ENCODE results near the gene LRRC9.
A peak's percentile ranks its signal among the peaks of the same experiment; 100 is the strongest.

Gene LRRC9

GRCh38 chr14:60067882-60068281, 147.9 kb downstream of the LRRC9 start:
- Histone ChIP-seq H3K27ac (ENCODE audit: low read depth, low read length) (no peak overlapping the region), H3K36me3 (ENCODE audit: insufficient read depth, low read length) (no peaks in the 10 kb centered on the region), H3K4me1 (ENCODE audit: insufficient read depth, low read length) (no peaks in the 10 kb centered on the region), H3K27me3 (ENCODE audit: control insufficient read depth in 1 of 2, insufficient read depth in 2 of 2, low read length in 2 of 2) (no peaks in the 10 kb centered on the region), H3K9ac (ENCODE audit: low read length) (no peak overlapping the region), H3K4me3 (ENCODE audit: low read depth in 1 of 2, low read length in 2 of 2) (no peak overlapping the region), H3K9me3 (ENCODE audit: low read length) (no peaks in the 10 kb centered on the region)

GRCh38 chr14:60079723-60080122, 159.8 kb downstream of the LRRC9 start:
- Histone ChIP-seq H3K36me3 (ENCODE audit: insufficient read depth, low read length) (no peaks in the 10 kb centered on the region), H3K27ac (ENCODE audit: low read depth, low read length) (no peak overlapping the region), H3K4me3 (ENCODE audit: low read depth in 1 of 2, low read length in 2 of 2) (no peak overlapping the region), H3K9ac (ENCODE audit: low read length) (no peak overlapping the region), H3K9me3 (ENCODE audit: low read length) (no peaks in the 10 kb centered on the region), H3K4me1 (ENCODE audit: insufficient read depth, low read length) (no peaks in the 10 kb centered on the region), H3K27me3 (ENCODE audit: control insufficient read depth in 1 of 2, insufficient read depth in 2 of 2, low read length in 2 of 2) (no peaks in the 10 kb centered on the region)

GRCh38 chr14:60085085-60085484, 165.1 kb downstream of the LRRC9 start:
- Histone ChIP-seq H3K9ac (ENCODE audit: low read length) (no peak overlapping the region), H3K27ac (ENCODE audit: low read depth, low read length) (no peak overlapping the region), H3K9me3 (ENCODE audit: low read length) (no peaks in the 10 kb centered on the region), H3K27me3 (ENCODE audit: control insufficient read depth in 1 of 2, insufficient read depth in 2 of 2, low read length in 2 of 2) (no peaks in the 10 kb centered on the region), H3K4me1 (ENCODE audit: insufficient read depth, low read length) (no peaks in the 10 kb centered on the region), H3K4me3 (ENCODE audit: low read depth in 1 of 2, low read length in 2 of 2) (no peak overlapping the region), H3K36me3 (ENCODE audit: insufficient read depth, low read length) (no peaks in the 10 kb centered on the region)

GRCh38 chr14:60085693-60086092, 165.7 kb downstream of the LRRC9 start:
- Histone ChIP-seq H3K4me3 (ENCODE audit: low read depth in 1 of 2, low read length in 2 of 2) (no peak overlapping the region), H3K27ac (ENCODE audit: low read depth, low read length) (no peak overlapping the region), H3K36me3 (ENCODE audit: insufficient read depth, low read length) (no peaks in the 10 kb centered on the region), H3K4me1 (ENCODE audit: insufficient read depth, low read length) (no peaks in the 10 kb centered on the region), H3K9ac (ENCODE audit: low read length) (no peak overlapping the region), H3K27me3 (ENCODE audit: control insufficient read depth in 1 of 2, insufficient read depth in 2 of 2, low read length in 2 of 2) (no peaks in the 10 kb centered on the region), H3K9me3 (ENCODE audit: low read length) (no peaks in the 10 kb centered on the region)

- Histone ChIP-seq H3K9ac (ENCODE audit: low read length) (no peak overlapping the region), H3K4me3 (ENCODE audit: low read depth in 1 of 2, low read length in 2 of 2) (no peak overlapping the region), H3K36me3 (ENCODE audit: insufficient read depth, low read length) (no peaks in the 10 kb centered on the region), H3K27me3 (ENCODE audit: control insufficient read depth in 1 of 2, insufficient read depth in 2 of 2, low read length in 2 of 2) (no peaks in the 10 kb centered on the region), H3K9me3 (ENCODE audit: low read length) (no peaks in the 10 kb centered on the region), H3K27ac (ENCODE audit: low read depth, low read length) (no peak overlapping the region), H3K4me1 (ENCODE audit: insufficient read depth, low read length) (no peaks in the 10 kb centered on the region)
These were observed 167.7 kb downstream of the LRRC9 start for GRCh38 chr14:60087668-60088067.

- H3K27ac ChIP-seq (ENCODE audit: low read depth, low read length), result no peak overlapping the region
- no peaks in the 10 kb centered on the region for H3K27me3 ChIP-seq (ENCODE audit: control insufficient read depth in 1 of 2, insufficient read depth in 2 of 2, low read length in 2 of 2)
- H3K4me1 ChIP-seq (ENCODE audit: insufficient read depth, low read length), result peaks cover 7% of the 10 kb centered on the region
- H3K9ac ChIP-seq (ENCODE audit: low read length), result no peak overlapping the region
- no peaks in the 10 kb centered on the region for H3K9me3 ChIP-seq (ENCODE audit: low read length)
- H3K4me3 ChIP-seq (ENCODE audit: low read depth in 1 of 2, low read length in 2 of 2), result no peak overlapping the region
- H3K36me3 ChIP-seq (ENCODE audit: insufficient read depth, low read length), result no peaks in the 10 kb centered on the region
These were observed 169.3 kb downstream of the LRRC9 start for GRCh38 chr14:60089221-60089620.

GRCh38 chr14:60090864-60091519, 171.0 kb downstream of the LRRC9 start:
- Histone ChIP-seq H3K4me3 (ENCODE audit: low read depth in 1 of 2, low read length in 2 of 2) (peak overlapping the region; percentile 48 to 91), H3K27ac (ENCODE audit: low read depth, low read length) (peak overlapping the region; percentile 85), H3K9me3 (ENCODE audit: low read length) (no peaks in the 10 kb centered on the region), H3K27me3 (ENCODE audit: control insufficient read depth in 1 of 2, insufficient read depth in 2 of 2, low read length in 2 of 2) (no peaks in the 10 kb centered on the region), H3K9ac (ENCODE audit: low read length) (peak overlapping the region; percentile 85), H3K4me1 (ENCODE audit: insufficient read depth, low read length) (peaks cover 22% of the 10 kb centered on the region), H3K36me3 (ENCODE audit: insufficient read depth, low read length) (no peaks in the 10 kb centered on the region)

- Histone ChIP-seq H3K9me3 (ENCODE audit: low read length) (no peaks in the 10 kb centered on the region), H3K4me1 (ENCODE audit: insufficient read depth, low read length) (peaks cover 28% of the 10 kb centered on the region), H3K9ac (ENCODE audit: low read length) (peak within 1 kb of the TSS; percentile 85), H3K4me3 (ENCODE audit: low read depth in 1 of 2, low read length in 2 of 2) (peak within 1 kb of the TSS; percentile 48 to 91), H3K27ac (ENCODE audit: low read depth, low read length) (peak within 1 kb of the TSS; percentile 85), H3K27me3 (ENCODE audit: control insufficient read depth in 1 of 2, insufficient read depth in 2 of 2, low read length in 2 of 2) (no peaks in the 10 kb centered on the region), H3K36me3 (ENCODE audit: insufficient read depth, low read length) (no peaks in the 10 kb centered on the region)
These were observed 171.9 kb downstream of the LRRC9 start, which contains the start of gene PCNX4 for GRCh38 chr14:60091550-60092525. Gene PCNX4 (plus strand): TSS chr14:60091923. CDS start chr14:60107639, 15,716 bp downstream.

- H3K27ac ChIP-seq (ENCODE audit: low read depth, low read length), result peak overlapping the region; percentile 85
- H3K4me1 ChIP-seq (ENCODE audit: insufficient read depth, low read length), result peaks cover 28% of the 10 kb centered on the region
- H3K9me3 ChIP-seq (ENCODE audit: low read length), result no peaks in the 10 kb centered on the region
- no peaks in the 10 kb centered on the region for H3K36me3 ChIP-seq (ENCODE audit: insufficient read depth, low read length)
- no peaks in the 10 kb centered on the region for H3K27me3 ChIP-seq (ENCODE audit: control insufficient read depth in 1 of 2, insufficient read depth in 2 of 2, low read length in 2 of 2)
- peak overlapping the region; percentile 48 to 91 for H3K4me3 ChIP-seq (ENCODE audit: low read depth in 1 of 2, low read length in 2 of 2)
- peak overlapping the region; percentile 78 for H3K9ac ChIP-seq (ENCODE audit: low read length)
These were observed 172.6 kb downstream of the LRRC9 start for GRCh38 chr14:60092526-60092920.

GRCh38 chr14:60093080-60093479, 173.1 kb downstream of the LRRC9 start:
- Histone ChIP-seq H3K27ac (ENCODE audit: low read depth, low read length) (peak overlapping the region; percentile 85), H3K9me3 (ENCODE audit: low read length) (no peaks in the 10 kb centered on the region), H3K4me1 (ENCODE audit: insufficient read depth, low read length) (peaks cover 28% of the 10 kb centered on the region), H3K9ac (ENCODE audit: low read length) (peak overlapping the region; percentile 78), H3K27me3 (ENCODE audit: control insufficient read depth in 1 of 2, insufficient read depth in 2 of 2, low read length in 2 of 2) (no peaks in the 10 kb centered on the region), H3K4me3 (ENCODE audit: low read depth in 1 of 2, low read length in 2 of 2) (peak overlapping the region; percentile 48 to 91), H3K36me3 (ENCODE audit: insufficient read depth, low read length) (no peaks in the 10 kb centered on the region)

- Histone ChIP-seq H3K9me3 (ENCODE audit: low read length) (no peaks in the 10 kb centered on the region), H3K4me1 (ENCODE audit: insufficient read depth, low read length) (peaks cover 28% of the 10 kb centered on the region), H3K27ac (ENCODE audit: low read depth, low read length) (no peak overlapping the region), H3K27me3 (ENCODE audit: control insufficient read depth in 1 of 2, insufficient read depth in 2 of 2, low read length in 2 of 2) (no peaks in the 10 kb centered on the region), H3K9ac (ENCODE audit: low read length) (no peak overlapping the region), H3K4me3 (ENCODE audit: low read depth in 1 of 2, low read length in 2 of 2) (peak overlapping the region; percentile 48 to 91), H3K36me3 (ENCODE audit: insufficient read depth, low read length) (no peaks in the 10 kb centered on the region)
These were observed 173.7 kb downstream of the LRRC9 start for GRCh38 chr14:60093606-60094005.

Measured in muscle layer of colon (tissue), 2 donors.